AG04450 (cell line): ENCODE results near the gene PRPSAP2. TPM values are rescaled to one million over a fixed set of nuclear protein-coding genes. Genes with fewer than 3 reads are reported as not detected.
"Not testable (repeated sequence)": the region's sequence is repeated elsewhere in the genome, so short reads cannot be mapped to it uniquely, and the experiment has no call there.

ENCODE experiments used
- CTCF ChIA-PET: fragments of 300-600, 350-600 bp; formaldehyde crosslinking; extraction: SDS; loops from one replicate; lab custom pipeline; 2022; ENCODE audit warnings: antibody characterized with exemption, inconsistent platforms; lab: Charles Lee
- POLR2A ChIA-PET: fragments of 350-600 bp; formaldehyde crosslinking; extraction: SDS; loops from one replicate; lab custom pipeline; 2021; ENCODE audit warnings: antibody characterized with exemption, inconsistent platforms; lab: Yijun Ruan, JAX
- DNase-seq: peaks from one replicate; pipeline ENCODE4 v3.0.0-alpha.2; 2011; ENCODE audit warnings: low read depth, low spot score
- H3K27ac ChIP-seq: one replicate; pipeline ENCODE4 v1.5.1; 2012; ENCODE audit warnings: low read depth, low read length, control low read depth
- H3K27me3 ChIP-seq: one replicate; pipeline ENCODE4 v1.6.0; 2012; ENCODE audit warnings: low read length; ENCODE audit not compliant: control insufficient read depth, insufficient read depth
- H3K4me3 ChIP-seq: 2 replicates; pipeline ENCODE4 v1.5.1; 2011; ENCODE audit warnings: mild to moderate bottlenecking, low read depth, low read length, control low read depth
- H3K9me3 ChIP-seq: 2 replicates; pipeline ENCODE4 v1.5.1; 2012; ENCODE audit warnings: low read length; ENCODE audit not compliant: control insufficient read depth, insufficient read depth
- CTCF ChIP-seq: IDR thresholded peaks from 2 replicates; pipeline ENCODE4 v1.5.1; 2011; ENCODE audit warnings: low read depth, low read length, control low read depth, inconsistent platforms
- polyA plus RNA-seq: library from polyadenylated mRNA; depleted of rRNA; stranded (reverse); fragments of >200 nt; gene quantifications from 2 replicates; pipeline ENCODE4 v1.2.3, GENCODE V29; 2011

The PRPSAP2 gene
- polyA plus RNA-seq, 1 experiment = 33.9 TPM

DNA sequence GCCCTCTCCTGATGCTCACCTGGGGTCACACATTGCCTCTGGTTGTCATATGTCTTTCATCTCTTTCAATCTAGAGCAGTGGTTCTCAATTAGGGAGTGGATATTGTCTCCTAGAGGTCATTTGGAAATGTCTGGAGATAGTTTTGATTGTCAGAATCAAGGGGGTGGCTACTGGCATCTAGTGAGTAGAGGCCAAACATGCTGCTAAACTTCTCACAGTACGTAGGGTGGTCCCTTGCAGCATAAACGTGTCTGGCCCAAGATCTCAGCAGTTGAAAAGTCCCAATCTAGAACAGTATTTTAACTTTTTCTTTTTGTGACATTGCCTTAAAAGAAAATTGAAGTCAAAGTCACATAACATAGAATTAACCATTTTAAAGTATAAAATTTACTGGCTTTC, 63.6 kb downstream of the PRPSAP2 start:
- no peak overlapping the region for H3K4me3 ChIP-seq
- ChIA-PET CTCF (no interaction called here), POLR2A (no interaction called here)
- no peaks in the 10 kb centered on the region for H3K9me3 ChIP-seq
- no peak for TF ChIP-seq CTCF
- H3K27ac ChIP-seq = no peak overlapping the region
- no peaks in the 10 kb centered on the region for H3K27me3 ChIP-seq
- no peak for DNase-seq

DNA sequence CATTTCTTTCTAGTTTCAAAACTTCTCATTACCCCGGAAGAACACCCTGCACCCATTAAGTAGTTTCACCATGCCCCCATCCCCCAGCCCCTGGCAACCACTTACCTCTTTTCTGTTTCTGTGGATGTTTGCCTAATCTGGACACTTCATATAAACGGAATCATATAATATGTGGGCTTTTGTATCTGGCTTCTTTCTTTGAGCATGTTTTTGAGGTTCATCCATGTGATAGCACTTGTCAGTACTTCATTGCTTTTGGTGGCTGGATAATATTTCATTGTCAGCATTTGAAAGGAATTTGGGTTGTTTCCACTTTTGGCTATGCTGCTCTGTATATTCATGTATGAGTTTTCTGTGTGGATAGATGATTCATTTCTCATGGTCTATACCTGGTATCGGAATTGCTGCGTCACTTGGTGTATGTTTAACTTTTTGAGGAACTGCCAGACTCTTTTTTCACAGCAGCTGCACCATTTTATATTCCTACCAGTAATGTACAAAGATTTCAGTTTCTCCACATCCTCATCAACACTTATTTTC, 64.1 kb downstream of the PRPSAP2 start:
- ChIA-PET CTCF (no interaction called here), POLR2A (no interaction called here)
- no peaks in the 10 kb centered on the region for H3K27me3 ChIP-seq
- no peaks in the 10 kb centered on the region for H3K9me3 ChIP-seq
- TF ChIP-seq CTCF = no peak
- peak; percentile 13 for DNase-seq
- H3K27ac ChIP-seq = no peak overlapping the region
- H3K4me3 ChIP-seq = no peak overlapping the region

DNA sequence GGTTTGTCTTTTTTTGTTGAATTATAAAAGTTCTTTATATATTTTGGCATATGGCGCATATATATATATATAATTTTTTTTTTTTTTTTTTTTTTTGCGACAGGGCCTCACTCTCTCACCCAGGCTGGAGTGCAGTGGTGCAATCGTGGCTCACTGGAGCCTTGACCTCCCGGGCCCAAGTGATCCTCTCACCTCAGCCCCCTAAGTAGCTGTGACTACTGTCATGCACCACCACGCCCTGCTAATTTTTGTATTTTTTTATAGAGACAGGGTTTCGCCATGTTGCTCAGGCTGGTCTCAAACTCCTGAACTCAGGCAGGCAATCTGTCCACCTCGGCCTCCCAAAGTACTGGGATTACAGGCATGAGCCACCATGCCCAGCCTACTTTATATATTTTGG, 64.7 kb downstream of the PRPSAP2 start:
- H3K4me3 ChIP-seq, DNase-seq, POLR2A ChIA-PET, CTCF ChIA-PET, H3K9me3 ChIP-seq, H3K27ac ChIP-seq, H3K27me3 ChIP-seq: not testable (repeated sequence)

GRCh38 chr17:18925187-18925586, 67.3 kb downstream of the PRPSAP2 start:
- Histone ChIP-seq H3K27ac (no peak overlapping the region), H3K9me3 (no peaks in the 10 kb centered on the region), H3K27me3 (no peaks in the 10 kb centered on the region), H3K4me3 (no peak overlapping the region)
- no peak for TF ChIP-seq CTCF
- no peak for DNase-seq
- CTCF ChIA-PET = no interaction called here
- POLR2A ChIA-PET = no interaction called here

DNA sequence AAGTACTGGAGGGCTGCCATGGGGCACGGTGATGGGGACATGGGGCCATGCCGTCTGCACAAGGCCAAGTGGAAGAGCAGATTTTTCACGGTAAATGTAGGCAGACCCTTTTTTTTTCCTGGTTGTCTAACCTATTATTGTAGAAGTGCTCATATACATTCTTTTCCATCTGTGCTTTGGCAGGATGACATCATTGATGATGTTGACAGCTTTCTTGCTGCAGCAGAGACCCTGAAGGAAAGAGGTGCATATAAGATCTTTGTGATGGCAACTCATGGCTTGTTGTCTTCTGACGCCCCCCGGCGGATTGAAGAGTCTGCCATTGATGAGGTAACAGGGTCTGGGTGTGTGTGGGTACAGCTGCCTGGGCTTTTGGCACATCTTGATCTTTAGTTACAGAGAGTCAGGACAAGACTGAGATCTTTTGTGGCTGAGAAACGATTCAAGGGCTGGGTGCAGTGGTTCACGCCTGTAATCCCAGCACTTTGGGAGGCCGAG, 70.7 kb downstream of the PRPSAP2 start:
- Histone ChIP-seq H3K27me3 (no peaks in the 10 kb centered on the region), H3K27ac (no peak overlapping the region), H3K9me3 (no peaks in the 10 kb centered on the region), H3K4me3 (no peak overlapping the region)
- TF ChIP-seq CTCF = no peak
- ChIA-PET POLR2A (no interaction called here), CTCF (no interaction called here)
- no peak for DNase-seq
